Gastroesophageal sphincter (tissue), 4 donors: Measurements from ENCODE around the gene BTNL3. TPM values are rescaled to one million over a fixed set of nuclear protein-coding genes. Genes with fewer than 3 reads are reported as not detected.

Experiments
- ATAC-seq: fragments of 150-250 bp; one replicate; pipeline ENCODE4 v1.9.1; 2016; ENCODE audit warnings: mild to moderate bottlenecking, moderate library complexity
- H3K27ac ChIP-seq, 4 donors: fragments of 200-600 bp; sonication (generic) in 3 of 4; 1 replicate in 3 of 4; 2 replicates in 1 of 4; pipeline ENCODE4 v1.5.1; 2016 to 2019
- H3K27me3 ChIP-seq: fragments of 200-600 bp; sonication (generic); one replicate; pipeline ENCODE4 v1.5.1; 2019
- H3K36me3 ChIP-seq, 2 donors: fragments of 200-600 bp; sonication (generic); one replicate each; pipeline ENCODE4 v1.5.1; 2019; ENCODE audit warnings: control low read depth in 1 of 2
- H3K4me1 ChIP-seq, 3 donors: fragments of 200-600 bp; sonication (generic); 1 replicate in 2 of 3; 2 replicates in 1 of 3; pipeline ENCODE4 v1.5.1; 2016 to 2019; ENCODE audit warnings: control low read depth in 2 of 3
- H3K4me3 ChIP-seq, 2 donors: fragments of 200-600 bp; sonication (generic); one replicate each; pipeline ENCODE4 v1.5.1; 2019; ENCODE audit warnings: mild to moderate bottlenecking in 1 of 2, moderate library complexity in 1 of 2
- H3K9me3 ChIP-seq, 3 donors: fragments of 200-600 bp; sonication (generic); one replicate each; pipeline ENCODE4 v1.5.1; 2017 to 2019; ENCODE audit warnings: control low read depth in 2 of 3
- CTCF ChIP-seq, 4 experiments: fragments of 200-600 bp in 2 of 4; fragments of 450-650 bp in 2 of 4; sonication (generic) in 1 of 4; IDR thresholded peaks; one replicate each; pipeline ENCODE4 v1.5.1; 2017 to 2019; ENCODE audit warnings: antibody characterized with exemption in 4 of 4, mild to moderate bottlenecking in 2 of 4, moderate library complexity in 2 of 4
- EP300 ChIP-seq: sonication (generic); formaldehyde crosslinking; IDR thresholded peaks from one replicate; pipeline ENCODE4 v1.6.1; 2017; ENCODE audit warnings: antibody characterized with exemption, mild to moderate bottlenecking
- POLR2A ChIP-seq, 2 donors: fragments of 450-650 bp; IDR thresholded peaks; one replicate each; pipeline ENCODE4 v1.6.1; 2017; ENCODE audit warnings: antibody characterized with exemption in 2 of 2, mild to moderate bottlenecking in 2 of 2, moderate library complexity in 1 of 2
- POLR2AphosphoS5 ChIP-seq: sonication (generic); formaldehyde crosslinking; IDR thresholded peaks from one replicate; pipeline ENCODE4 v1.6.1; 2017; ENCODE audit warnings: antibody characterized with exemption
- WGBS, 2 donors: methylation state at CpG; one replicate each; pipeline ENCODE4 v1.1.5; 2018; ENCODE audit warnings: low coverage in 1 of 2; 5-methylcytosine and 5-hydroxymethylcytosine counted together
- total RNA-seq, 4 donors: library from RNA; depleted of rRNA; stranded (reverse); fragments of >200 nt; gene quantifications; one replicate each; pipeline ENCODE4 v1.1.0, GENCODE V29; 2016

BTNL3 gene
- total RNA-seq, 4 donors from 2014 or later = not detected

DNA sequence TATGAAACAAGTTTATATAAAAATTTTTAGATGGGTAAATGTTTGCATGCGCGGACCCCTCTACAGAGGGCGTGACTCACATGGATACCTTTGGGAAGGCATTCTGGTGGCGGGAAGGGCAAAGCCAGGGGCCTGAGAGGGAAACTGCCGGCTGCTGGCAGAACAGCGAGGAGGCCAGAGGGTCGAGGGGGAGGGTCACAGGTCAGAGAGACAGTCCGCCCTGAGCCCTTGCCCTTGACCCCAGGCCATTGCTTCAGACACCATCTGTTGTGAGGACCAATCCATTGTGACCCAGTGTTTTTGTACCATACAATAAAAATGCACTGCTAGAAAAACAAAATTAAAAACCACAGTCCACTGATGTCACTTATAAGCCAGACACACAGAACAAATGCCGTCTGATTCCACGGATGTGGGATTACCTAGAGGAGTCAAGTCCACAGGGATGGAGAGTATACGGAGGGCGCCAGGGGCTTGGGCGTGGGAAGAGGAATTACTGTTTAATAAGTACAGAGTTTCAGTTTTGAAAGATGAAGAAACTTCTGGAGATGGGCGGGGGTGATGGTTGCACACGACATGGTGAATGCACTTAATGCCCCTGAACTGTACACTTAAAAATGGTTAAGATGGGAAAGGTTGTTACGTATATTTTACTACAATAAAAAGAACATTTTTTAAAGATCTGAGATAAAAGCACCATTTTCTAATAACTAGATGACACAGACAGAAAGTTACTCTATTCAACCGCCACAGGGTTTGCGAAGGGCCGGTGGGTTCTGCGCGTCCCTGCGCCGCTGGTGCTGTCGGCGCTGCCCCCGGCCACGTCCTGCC is 63.4 kb downstream of the BTNL3 start:
- peaks cover 0 to 25% (median 12%) of the 10 kb centered on the region in 3 donors for H3K4me1 ChIP-seq
- peak overlapping the region in 1 of 2 donors; percentile 58 for H3K4me3 ChIP-seq

DNA sequence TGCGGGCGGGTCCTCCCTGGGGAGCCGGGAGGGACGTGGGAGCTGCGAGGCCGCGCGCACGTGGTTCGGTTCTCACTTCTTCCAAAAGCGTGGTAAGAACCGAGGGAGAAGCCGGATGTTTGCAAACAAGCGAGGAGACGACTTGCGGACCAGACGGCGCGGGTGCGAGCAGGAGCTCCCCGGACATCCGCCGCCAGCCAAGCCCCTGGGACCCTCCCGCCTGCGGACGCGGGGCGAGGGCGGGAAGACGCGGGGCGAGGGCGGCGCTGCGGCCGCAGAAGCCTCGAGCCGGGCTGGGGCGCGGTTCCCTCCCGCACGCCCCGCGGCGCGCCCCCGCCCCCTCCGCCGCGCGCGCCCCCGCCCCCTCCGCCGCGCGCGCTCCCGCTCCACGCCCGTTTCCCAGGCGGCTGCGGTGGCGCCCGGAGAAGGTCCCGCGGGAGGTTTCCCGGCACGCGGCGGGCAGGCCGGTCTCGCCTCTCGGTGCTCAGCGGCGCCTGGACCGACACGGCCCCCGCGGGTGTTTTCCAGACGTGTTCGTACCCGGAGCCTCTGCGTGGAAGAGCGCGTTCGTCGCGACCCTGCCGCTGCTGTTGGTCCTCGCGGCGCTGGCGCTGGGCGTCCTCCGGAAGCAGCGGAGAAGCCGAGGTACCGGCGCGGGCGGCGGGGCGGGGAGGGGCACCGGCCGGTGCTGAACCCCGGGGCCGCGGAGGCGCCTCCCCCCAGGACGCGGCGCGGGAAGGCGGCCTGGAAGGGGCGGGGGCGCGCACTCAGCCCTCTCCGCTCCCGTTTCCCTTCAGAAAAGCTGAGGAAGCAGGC is 64.2 kb downstream of the BTNL3 start:
- H3K9me3 ChIP-seq = no peaks in the 10 kb centered on the region
- peak overlapping the region in 1 of 4 donors; percentile 60 for H3K27ac ChIP-seq
- H3K27me3 ChIP-seq = peaks cover 98% of the 10 kb centered on the region
- peaks cover 0 to 25% (median 12%) of the 10 kb centered on the region in 3 donors for H3K4me1 ChIP-seq
- ATAC-seq = peak; percentile 37
- peak; percentile 3 for TF ChIP-seq POLR2AphosphoS5
- no peak for TF ChIP-seq CTCF (IDR thresholded peaks at IDR 0.05)
- peak overlapping the region; percentile 32 to 58 for H3K4me3 ChIP-seq
- 0% methylated on average over 2 of the region's 120 CpGs; no CpG with 5 or more reads in 1 of the 2 donors for WGBS, 2 donors
- H3K36me3 ChIP-seq = no peaks in the 10 kb centered on the region

More for the DNA sequence above, 63.4 kb downstream of the BTNL3 start:
- Histone ChIP-seq H3K27me3 (peaks cover 98% of the 10 kb centered on the region), H3K36me3 (no peaks in the 10 kb centered on the region), H3K27ac (no peak overlapping the region), H3K9me3 (no peaks in the 10 kb centered on the region)
- TF ChIP-seq POLR2AphosphoS5 = no peak
- TF ChIP-seq CTCF (IDR thresholded peaks at IDR 0.05) = no peak
- no peak for TF ChIP-seq POLR2A (IDR thresholded peaks at IDR 0.05)
- TF ChIP-seq EP300 = no peak
- no peak for ATAC-seq
- 12% methylated on average over 9 to 27 of the region's 27 CpGs for WGBS, 2 donors

GRCh38 chr5:181053488-181054121 is 65.0 kb downstream of the BTNL3 start:
- H3K27me3 ChIP-seq = peaks cover 98% of the 10 kb centered on the region
- H3K27ac ChIP-seq = peak overlapping the region in 1 of 4 donors; percentile 60
- peaks cover 0 to 25% (median 12%) of the 10 kb centered on the region in 3 donors for H3K4me1 ChIP-seq
- ATAC-seq = no peak
- H3K36me3 ChIP-seq = no peaks in the 10 kb centered on the region
- peak overlapping the region; percentile 32 to 58 for H3K4me3 ChIP-seq
- no peaks in the 10 kb centered on the region for H3K9me3 ChIP-seq
- 0 to 11% methylated on average over 1 to 7 of the region's 45 CpGs for WGBS, 2 donors
- no peak for TF ChIP-seq POLR2A (IDR thresholded peaks at IDR 0.05)
- TF ChIP-seq EP300 = no peak
- no peak for TF ChIP-seq POLR2AphosphoS5

GRCh38 chr5:181054138-181054537 is 65.5 kb downstream of the BTNL3 start:
- H3K9me3 ChIP-seq = no peaks in the 10 kb centered on the region
- H3K4me3 ChIP-seq = peak overlapping the region in 1 of 2 donors; percentile 58
- H3K27ac ChIP-seq = no peak overlapping the region
- no peak for ATAC-seq
- no peaks in the 10 kb centered on the region for H3K36me3 ChIP-seq
- WGBS, 2 donors = 27 to 30% methylated on average over 2 to 5 of the region's 7 CpGs
- H3K4me1 ChIP-seq = peaks cover 0 to 30% (median 12%) of the 10 kb centered on the region in 3 donors
- TF ChIP-seq EP300 = no peak
- no peak for TF ChIP-seq POLR2A (IDR thresholded peaks at IDR 0.05)
- TF ChIP-seq POLR2AphosphoS5 = no peak
- TF ChIP-seq CTCF (IDR thresholded peaks at IDR 0.05) = no peak
- H3K27me3 ChIP-seq = peaks cover 100% of the 10 kb centered on the region

- no peak overlapping the region for H3K27ac ChIP-seq
- TF ChIP-seq EP300 = no peak
- no peak for TF ChIP-seq POLR2AphosphoS5
- TF ChIP-seq POLR2A (IDR thresholded peaks at IDR 0.05) = no peak
- TF ChIP-seq CTCF (IDR thresholded peaks at IDR 0.05) = no peak
- 47% methylated on average over 5 of the region's 7 CpGs; no CpG with 5 or more reads in 1 of the 2 donors for WGBS, 2 donors
These were observed 66.3 kb downstream of the BTNL3 start for GRCh38 chr5:181054871-181055459.

More at GRCh38 chr5:181054871-181055459, 66.3 kb downstream of the BTNL3 start:
- Histone ChIP-seq H3K27me3 (peaks cover 100% of the 10 kb centered on the region), H3K9me3 (no peaks in the 10 kb centered on the region), H3K4me3 (no peak overlapping the region), H3K4me1 (peaks cover 0 to 35% (median 12%) of the 10 kb centered on the region in 3 donors), H3K36me3 (no peaks in the 10 kb centered on the region)
- ATAC-seq = no peak
